GM10266 (cell line): ENCODE results near the gene RESP18.
"Not testable (repeated sequence)": the region's sequence is repeated elsewhere in the genome, so short reads cannot be mapped to it uniquely, and the experiment has no call there.

ENCODE experiments used
- DNase-seq: peaks from one replicate; pipeline ENCODE4 v3.0.0; 2012; ENCODE audit errors: extremely low spot score
- CTCF ChIP-seq: IDR thresholded peaks from 2 replicates; pipeline ENCODE4 v1.5.1; 2012; ENCODE audit warnings: mild to moderate bottlenecking, low read depth; ENCODE audit not compliant: control insufficient read depth, insufficient read depth; ENCODE audit errors: missing control alignments

RESP18 gene

GRCh38 chr2:219325136-219325535 is 7.4 kb downstream of the RESP18 start:
- no peak for DNase-seq
- no peak for TF ChIP-seq CTCF

GRCh38 chr2:219323434-219323833 is 9.1 kb downstream of the RESP18 start:
- no peak for DNase-seq
- TF ChIP-seq CTCF, result no peak

- no peak for TF ChIP-seq CTCF
- no peak for DNase-seq
These were observed 17.6 kb downstream of the RESP18 start for GRCh38 chr2:219314804-219315468.

GRCh38 chr2:219312683-219313263 is 19.8 kb downstream of the RESP18 start:
- DNase-seq, result not testable (repeated sequence)

GRCh38 chr2:219309278-219309677 is 23.3 kb downstream of the RESP18 start, which contains the start of gene PTPRN:
PTPRN (minus strand) TSS chr2:219309401; CDS start chr2:219309332, 69 bp downstream.
- TF ChIP-seq CTCF, result no peak
- DNase-seq, result no peak

DNA sequence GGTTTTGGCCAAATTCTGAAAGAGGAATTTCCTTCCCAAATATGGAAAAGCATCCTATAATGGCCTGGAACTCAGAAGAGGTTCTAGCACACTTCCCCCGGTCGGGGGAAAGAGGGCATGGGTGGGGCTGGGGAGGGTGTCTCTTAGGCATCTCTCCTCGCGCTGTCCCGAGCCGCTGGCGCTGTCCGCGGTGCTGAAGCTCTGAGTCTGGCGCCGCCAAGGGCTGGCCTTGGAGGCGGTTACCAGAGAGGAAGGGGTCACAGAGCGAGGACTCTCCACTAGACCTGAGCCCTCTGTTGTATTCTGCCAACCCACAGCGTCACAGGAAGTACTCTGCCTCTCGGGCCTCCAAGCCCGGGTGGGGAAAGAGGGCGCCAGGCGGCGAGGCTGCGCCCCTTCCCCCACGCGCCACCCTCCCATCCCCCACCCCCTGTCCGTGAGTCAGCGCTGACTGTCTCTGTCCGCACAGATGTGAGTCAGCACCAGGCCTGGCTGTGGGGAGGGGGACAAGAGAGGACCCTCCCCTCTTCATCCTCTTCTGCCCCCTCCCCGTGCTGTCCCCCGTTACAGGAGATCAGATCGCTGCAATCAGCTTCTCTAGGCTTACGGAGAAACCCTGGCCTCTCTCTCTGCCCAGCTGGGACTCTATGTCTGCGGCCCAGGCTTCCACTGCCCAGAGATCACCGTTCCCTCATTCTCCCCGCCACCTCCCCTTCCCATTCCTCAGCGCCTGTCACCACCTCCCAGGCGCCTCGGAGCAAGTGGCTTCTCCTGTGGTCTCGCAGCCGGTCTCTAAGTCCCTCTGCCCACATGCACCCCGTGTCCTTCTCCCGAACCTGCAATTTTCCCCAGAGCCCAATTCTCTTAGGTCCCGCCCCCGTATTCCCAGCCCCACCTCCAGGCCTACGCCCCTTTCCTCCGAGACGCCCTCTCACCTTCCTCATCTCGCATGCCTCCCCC is 24.1 kb downstream of the RESP18 start:
- TF ChIP-seq CTCF, result no peak
- DNase-seq, result peak; percentile 87

- DNase-seq, result no peak
- no peak for TF ChIP-seq CTCF
These were observed 26.5 kb downstream of the RESP18 start for GRCh38 chr2:219306047-219306446.
